ENCODE measurements around the gene VEGFD.

VEGFD gene

DNA sequence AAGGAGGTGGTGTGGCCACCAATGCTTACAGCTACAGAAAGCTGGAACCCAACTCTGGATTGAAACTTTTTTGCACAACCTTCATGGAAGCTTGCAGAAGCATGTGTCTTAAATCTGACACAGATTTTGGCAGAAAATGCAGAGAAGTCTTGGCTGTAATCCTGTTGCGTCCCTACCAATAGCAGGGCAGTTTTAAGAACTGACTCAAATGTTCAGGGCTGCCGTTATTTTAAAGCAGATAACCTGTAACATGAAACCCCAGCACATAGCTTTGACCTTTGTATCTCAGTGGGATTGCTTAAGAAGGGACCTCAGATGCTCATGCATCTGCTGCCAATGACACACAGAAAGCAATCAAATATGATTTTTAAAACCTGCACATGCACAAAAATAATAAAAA, at the start of gene VEGFD:
Gene VEGFD (minus strand): TSS at position 110 of the 400 bp plus-strand sequence. CDS start 467 bp downstream, outside the sequence.
- no peak for DNase-seq (ENCODE audit: low read depth in 2 of 2)

- no peak for DNase-seq (ENCODE audit: low read depth in 2 of 2)
Observed at GRCh38 chrX:15430584-15430983, 46.4 kb upstream of the VEGFD start.

DNA sequence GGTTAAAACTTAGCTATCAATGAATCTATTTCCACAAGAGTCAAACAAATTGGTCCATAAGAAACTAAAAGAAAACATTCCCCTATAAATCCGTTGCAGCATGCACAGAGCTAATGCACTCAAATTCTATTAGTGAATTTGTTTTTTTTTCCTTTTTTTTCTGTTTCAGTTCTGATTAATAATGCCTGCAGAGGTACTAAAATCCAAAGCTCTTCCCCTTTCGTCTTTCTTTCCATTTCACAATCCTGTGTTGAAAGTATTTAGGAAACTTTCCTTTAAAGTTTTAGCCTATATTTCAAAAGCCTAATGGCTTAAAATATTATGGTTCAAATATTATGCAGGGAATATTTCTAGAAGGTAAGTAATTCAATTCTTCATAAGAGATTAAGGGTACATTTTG, 45.9 kb upstream of the VEGFD start:
- no peak for DNase-seq (ENCODE audit: low read depth in 2 of 2)

DNA sequence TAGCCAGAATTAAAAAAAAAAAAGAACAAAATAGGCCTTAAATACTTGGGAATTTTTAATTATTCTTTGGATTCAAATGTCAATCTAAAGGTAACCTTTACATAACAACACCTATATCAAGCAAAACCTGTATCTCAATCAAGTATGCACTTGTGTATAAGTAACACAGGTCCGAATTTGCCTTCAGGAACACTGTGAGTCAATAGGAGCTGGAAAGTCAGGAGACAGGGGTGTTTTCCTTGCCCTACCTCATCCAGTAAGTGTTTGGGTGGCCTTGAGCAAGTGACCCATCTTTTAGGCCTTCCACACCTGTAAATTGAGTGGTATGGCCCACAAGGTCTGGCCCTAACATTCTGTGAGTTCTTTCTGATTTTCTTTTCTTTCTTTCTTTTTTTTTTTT, 40.8 kb upstream of the VEGFD start:
- DNase-seq (ENCODE audit: low read depth in 2 of 2): no peak

DNA sequence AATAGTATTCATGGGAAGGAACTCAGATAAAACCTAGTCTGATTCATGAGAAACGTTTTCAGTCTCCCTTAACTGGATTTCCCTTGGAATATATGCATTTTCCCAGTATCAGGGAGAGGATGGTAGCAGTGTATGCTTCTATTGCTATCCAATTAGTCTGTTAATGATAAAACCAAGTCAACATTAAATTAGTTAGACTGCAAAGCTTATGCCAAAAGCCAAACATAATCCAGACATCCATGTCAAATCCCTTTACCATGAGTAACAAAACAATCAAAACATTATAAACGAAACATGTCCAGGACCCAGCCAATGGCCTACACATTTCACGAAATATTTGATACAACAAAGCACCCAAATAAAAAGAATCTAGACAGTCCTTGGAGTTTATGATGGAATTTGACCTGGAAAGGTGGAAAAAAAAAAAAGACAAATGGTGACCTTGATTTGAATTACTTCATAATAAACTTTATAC, 34.5 kb upstream of the VEGFD start:
- DNase-seq (ENCODE audit: low read depth in 2 of 2): no peak

DNA sequence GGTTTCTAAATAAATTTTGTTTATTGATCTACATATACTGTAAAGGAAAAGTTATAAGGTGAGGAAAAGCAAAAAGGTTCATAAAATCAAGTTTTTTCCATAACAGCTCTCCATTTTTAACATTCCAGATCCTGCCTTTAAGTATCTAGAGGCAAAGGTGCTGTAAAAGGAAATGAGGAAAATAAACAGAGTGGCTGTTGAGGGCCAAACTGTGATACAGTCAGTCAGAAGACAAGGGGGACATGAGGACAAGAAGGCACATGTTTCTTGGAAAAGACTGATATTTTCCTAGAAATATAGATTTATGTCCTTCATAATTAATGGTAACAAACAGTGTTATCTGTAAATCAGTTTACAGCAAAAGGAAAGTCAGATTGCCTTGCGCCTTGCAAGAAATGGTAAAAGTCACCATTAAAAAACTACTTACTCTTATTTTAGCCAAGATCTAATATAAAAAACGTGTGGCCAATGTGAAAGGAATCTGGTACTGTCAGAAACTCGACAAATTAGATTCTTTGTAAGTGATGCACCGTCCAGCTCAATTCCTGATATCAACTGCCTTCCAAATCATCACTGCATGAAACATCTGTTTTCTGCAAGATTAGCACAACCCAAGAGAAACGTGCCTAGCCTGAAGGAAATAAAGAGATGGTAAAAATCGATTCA, 34.0 kb upstream of the VEGFD start:
- DNase-seq (ENCODE audit: low read depth in 2 of 2): no peak

DNA sequence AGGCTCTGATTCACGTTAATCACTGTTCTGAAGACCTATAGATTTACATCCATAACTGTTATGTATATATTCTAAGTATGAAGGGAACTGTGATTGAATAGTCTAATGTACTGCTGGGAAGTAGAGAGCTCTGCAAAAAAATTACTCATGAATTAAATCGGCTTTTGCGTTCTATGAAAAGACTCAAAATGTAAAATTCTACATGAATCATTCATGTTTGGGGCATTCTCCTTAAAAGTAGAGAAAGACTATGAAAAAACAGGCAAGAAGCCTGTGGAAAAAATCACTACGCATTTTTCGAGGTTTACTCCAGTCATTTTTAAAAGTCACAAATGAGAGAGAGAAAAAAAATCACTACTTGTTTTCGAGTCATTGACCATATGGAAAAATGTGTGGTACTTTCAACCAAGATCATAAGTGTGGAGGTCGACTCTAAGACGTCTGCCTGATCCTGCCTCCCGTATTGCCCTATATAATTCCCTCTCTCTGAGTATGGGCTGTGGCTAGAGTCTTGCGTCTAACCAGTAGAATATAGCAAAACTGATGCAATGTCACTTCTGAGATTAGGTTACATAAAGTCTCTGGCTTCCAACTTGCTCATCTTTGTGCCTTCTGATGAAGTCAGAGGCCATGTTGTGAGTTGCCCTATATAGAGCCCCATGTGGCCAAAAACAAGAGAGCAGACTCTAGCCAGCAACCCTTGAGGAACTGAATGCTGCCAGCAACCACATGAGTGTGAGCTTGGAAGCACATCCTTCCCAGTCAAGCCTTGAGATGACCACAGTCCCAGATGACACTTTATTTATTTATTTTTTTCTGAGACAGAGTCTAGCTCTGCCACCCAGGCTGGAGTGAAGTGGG, 32.1 kb upstream of the VEGFD start:
- DNase-seq (ENCODE audit: low read depth in 2 of 2): peak in 1 of 2 donors; percentile 1

DNA sequence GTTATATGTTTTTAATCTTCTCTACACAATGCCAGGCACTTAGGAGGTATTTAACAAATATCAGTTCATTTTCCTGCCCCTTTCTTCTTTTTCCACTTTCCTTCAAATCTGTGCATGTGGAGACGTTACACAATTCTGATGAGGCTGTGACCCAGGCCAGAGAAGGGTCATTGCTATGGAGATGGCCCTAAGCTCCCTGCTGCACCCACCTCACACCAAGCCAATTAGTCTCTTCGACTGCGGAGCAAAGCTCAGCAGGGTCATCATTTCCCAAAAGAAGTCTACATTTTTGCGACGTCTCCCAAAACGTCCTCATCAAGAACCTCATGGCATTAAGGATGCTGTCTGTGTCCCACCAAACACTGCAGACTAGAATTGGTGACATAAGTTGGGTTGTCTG, 28.9 kb upstream of the VEGFD start:
- DNase-seq (ENCODE audit: low read depth in 2 of 2): no peak

GRCh38 chrX:15410947-15411346, 26.7 kb upstream of the VEGFD start:
- DNase-seq (ENCODE audit: low read depth in 2 of 2): no peak

DNA sequence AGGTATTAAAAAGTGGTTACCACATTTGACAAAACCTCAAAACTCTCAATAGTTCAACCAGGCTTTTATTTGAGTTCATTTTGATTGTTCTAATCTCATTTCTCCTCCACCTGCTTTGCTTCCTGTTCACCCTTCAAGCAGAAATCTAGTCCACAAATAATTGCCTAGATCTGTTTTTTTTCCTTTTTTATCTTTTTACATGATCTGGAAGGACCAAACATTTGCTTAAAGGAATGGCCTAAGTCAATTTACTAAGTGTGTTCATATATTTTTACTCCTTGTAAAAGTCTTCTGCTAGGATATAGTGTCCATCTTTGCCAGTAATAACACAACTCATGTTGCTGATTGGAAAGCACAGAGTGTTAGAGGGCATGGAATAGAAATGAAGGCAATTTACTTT, 26.2 kb upstream of the VEGFD start:
- no peak for DNase-seq (ENCODE audit: low read depth in 2 of 2)

- no peak for DNase-seq (ENCODE audit: low read depth in 2 of 2)
Observed at GRCh38 chrX:15405846-15406245, 21.6 kb upstream of the VEGFD start.

DNA sequence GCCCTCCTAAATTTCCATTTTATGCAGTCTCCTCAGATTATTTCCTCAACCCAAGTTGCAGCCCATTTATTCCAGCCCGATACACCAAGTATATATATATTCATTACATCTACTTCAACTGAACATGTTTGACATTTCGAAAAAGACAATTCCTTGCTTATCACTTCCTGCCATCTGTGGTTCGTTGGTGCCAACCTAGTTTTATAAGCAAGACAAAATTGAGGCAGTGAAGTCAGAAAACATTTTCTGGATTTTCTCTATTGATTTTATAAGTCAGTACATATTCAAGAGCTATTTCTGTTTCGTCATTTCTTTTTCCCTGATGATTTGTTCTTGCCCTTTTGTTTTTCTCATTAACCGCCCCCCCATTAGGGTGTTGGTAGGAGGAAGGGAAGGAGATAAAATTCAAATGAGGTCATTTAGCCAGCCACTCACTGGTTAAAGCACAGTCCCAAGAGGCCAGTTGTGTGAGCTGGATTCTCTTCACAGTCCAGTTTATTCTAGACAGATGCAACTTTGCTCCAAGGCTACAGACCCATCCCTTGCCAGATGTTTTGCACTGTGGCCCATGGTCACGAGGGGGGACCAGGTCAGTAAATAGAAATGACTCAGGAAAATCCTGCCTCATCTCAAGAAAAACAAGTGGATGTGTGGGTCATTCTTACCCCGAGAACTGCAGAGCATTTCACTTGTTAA, 20.3 kb upstream of the VEGFD start:
- DNase-seq (ENCODE audit: low read depth in 2 of 2): no peak

GRCh38 chrX:15401378-15401777, 17.2 kb upstream of the VEGFD start:
- DNase-seq (ENCODE audit: low read depth in 2 of 2): no peak

GRCh38 chrX:15399962-15400391, 15.8 kb upstream of the VEGFD start:
- no peak for DNase-seq (ENCODE audit: low read depth in 2 of 2)

DNA sequence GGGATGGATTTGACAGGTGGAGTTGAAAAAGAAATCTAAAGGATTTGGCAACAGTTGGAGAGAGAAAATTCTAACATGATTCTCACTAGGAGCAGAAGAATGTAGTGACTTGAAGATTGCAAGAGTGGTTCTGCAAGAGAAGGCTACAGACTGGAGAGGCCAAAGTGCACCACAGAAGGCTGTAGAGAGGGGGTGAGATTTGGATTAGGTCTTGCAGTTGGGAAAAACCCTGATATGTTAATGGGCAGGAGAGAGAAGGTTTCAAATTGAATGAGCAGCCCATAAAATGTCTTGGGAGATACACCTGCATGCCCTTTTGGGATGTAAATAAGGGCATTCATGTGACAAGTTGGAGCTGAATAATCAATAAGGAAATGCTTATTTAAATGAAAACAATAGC, 14.7 kb upstream of the VEGFD start:
- DNase-seq (ENCODE audit: low read depth in 2 of 2): no peak

DNA sequence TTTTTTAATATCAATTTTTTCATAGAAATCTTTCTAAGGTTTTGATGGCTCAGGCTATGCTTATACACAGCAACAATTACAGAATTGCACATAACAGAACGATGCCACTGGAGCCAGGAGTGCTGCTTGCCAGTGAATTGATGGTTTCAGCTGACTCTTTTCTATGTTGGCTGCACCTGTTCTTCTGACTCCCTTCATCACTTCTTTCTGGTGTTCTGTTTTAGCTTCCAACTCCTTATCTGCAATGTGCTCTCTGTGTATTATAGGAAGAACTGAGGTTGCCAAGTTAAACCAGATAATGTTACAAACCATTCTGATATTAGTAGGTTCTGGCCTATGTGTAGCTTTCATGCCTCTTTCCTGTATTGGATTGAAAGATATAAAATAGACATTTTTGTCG, 11.6 kb upstream of the VEGFD start:
- no peak for DNase-seq (ENCODE audit: low read depth in 2 of 2)

- DNase-seq (ENCODE audit: low read depth in 2 of 2): no peak
Observed at GRCh38 chrX:15391850-15392249, 7.6 kb upstream of the VEGFD start.

DNA sequence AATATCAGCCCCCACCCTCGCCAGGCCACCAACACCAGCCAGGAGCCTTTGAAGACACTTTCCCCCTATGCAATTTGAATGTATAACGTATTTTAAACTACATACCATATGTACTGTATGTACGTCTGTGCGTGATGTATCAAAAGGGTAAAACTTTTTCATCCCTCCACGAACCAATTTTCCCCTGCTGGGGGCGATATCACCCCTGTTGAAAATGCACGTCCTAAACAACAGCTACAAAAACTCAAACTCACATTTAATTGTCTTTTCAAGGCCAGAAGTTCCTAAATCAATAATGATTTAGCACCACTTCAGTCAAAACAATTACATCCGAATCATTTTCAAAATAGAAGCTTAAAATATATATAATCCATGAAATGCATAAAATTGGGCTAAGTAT, 1.4 kb downstream of the VEGFD start:
- no peak for DNase-seq (ENCODE audit: low read depth in 2 of 2)

DNA sequence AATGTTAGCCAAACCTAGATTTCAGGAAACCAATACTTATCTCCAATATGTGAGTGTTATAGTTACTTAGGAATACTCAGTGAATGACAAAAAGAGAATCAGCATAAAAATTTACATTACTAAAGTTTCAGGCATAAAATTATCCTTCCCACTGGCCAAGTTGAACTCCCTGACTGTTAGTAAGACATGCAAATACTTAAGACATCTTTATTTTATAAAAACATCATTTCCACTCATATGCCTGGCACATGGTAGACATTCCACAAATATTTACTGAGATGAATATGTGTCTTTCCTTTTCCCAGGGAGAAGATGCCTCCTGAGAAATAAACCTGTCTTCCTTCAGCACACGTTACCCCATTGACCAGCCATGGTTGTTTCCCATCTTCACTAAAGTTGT, 7.3 kb downstream of the VEGFD start:
- no peak for DNase-seq (ENCODE audit: low read depth in 2 of 2)

- DNase-seq (ENCODE audit: low read depth in 2 of 2): no peak
Observed at GRCh38 chrX:15373976-15374375, 10.2 kb downstream of the VEGFD start.

DNA sequence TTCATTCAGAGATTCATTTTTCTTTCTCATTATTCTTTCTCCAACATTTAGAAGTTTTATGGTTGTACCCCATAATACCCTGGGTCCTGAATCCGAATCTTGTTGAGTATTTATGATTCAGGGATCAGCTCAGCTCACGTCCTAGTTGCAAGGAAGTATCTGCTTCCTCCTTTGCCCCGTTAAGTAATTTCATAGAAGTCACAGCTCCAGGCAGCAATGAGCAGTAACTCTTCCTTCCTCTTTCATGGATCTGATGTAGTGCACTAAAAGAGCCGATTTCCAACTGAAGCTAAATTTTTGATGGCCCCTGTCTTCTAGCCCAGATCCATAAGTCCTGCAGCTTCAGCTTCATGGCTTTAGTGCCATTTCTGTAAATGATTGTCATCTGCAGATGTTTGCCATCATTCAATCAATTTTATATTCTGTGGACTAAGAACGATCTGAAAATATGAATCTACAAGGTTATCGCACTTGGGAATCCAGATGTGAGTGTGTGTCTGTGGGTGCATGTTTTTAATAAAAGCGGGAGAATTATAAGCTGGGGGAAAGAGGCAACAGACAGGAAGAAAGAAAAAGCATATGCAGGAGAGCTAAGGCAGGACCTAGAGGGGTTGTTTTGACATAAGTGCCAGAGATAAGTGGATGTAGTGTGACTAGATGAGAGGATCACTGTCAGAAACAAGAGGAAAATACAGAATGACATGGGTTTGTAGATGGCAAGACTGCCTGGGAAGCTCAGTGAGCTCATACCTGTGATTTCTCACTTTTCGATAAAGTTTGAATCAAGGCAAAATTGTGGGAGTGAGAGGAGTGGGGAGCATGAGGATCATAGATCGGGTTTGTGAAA, 17.5 kb downstream of the VEGFD start:
- no peak for DNase-seq (ENCODE audit: low read depth in 2 of 2)

GRCh38 chrX:15359701-15360100, 24.5 kb downstream of the VEGFD start:
- DNase-seq (ENCODE audit: low read depth in 2 of 2): no peak

All from stimulated activated CD4-positive, alpha-beta T cell treated with anti-CD3 and anti-CD28 coated beads, Interleukin-4, amount 100 ng/mL, for 48 hours (primary cell).